ENCODE results near the gene ZNF627. TPM values are rescaled to one million over a fixed set of nuclear protein-coding genes. Genes with fewer than 3 reads are reported as not detected.
"Not testable (repeated sequence)": the region's sequence is repeated elsewhere in the genome, so short reads cannot be mapped to it uniquely, and the experiment has no call there.

ZNF627 gene
- total RNA-seq (2014; rRNA removed; shearing (Covaris generic)) = 1.4 and 2.4 TPM in 2 replicates

- peak; percentile 96 for DNase-seq (ENCODE audit: low spot score)
Observed at GRCh38 chr19:11597202-11598102, at the start of gene ZNF627. Gene ZNF627, plus strand, starts transcription at chr19:11597483. Its CDS starts 145 bp downstream, at chr19:11597628.

- no peak for DNase-seq (ENCODE audit: low spot score)
Observed at GRCh38 chr19:11547929-11548700, 49.2 kb upstream of the ZNF627 start.

DNA sequence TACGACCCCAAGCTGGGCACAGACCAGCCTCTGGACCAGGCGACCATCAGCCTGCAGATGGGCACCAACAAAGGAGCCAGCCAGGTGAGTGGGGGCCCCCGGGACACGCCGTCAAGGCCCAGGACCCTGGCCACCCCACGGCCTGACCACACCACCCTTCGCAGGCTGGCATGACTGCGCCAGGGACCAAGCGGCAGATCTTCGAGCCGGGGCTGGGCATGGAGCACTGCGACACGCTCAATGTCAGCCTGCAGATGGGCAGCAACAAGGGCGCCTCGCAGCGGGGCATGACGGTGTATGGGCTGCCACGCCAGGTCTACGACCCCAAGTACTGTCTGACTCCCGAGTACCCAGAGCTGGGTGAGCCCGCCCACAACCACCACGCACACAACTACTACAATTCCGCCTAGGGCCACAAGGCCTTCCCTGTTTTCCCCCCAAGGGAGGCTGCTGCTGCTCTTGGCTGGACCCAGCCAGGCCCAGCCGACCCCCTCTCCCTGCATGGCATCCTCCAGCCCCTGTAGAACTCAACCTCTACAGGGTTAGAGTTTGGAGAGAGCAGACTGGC is 47.8 kb upstream of the ZNF627 start:
- DNase-seq (ENCODE audit: low spot score) = no peak

DNA sequence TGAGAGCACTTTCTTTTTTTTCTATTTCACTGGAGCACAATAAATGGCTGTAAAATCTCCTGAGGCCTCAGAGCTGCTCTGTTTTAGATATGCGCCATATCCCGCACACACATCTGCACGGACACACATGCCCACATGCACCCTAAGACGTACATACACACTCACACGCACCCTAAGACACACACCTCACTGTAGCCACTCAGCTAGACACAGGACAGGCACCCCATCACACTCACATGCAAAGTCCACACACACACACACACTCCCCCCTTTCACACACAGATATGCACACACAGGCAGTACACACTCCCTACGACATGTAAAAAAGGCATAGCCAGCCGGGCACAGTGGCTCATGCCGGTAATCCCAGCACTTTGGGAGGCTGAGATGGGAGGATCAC is 47.0 kb upstream of the ZNF627 start:
- no peak for DNase-seq (ENCODE audit: low spot score)

GRCh38 chr19:11551603-11552235 is 45.6 kb upstream of the ZNF627 start:
- no peak for DNase-seq (ENCODE audit: low spot score)

GRCh38 chr19:11552666-11553372 is 44.5 kb upstream of the ZNF627 start:
- DNase-seq (ENCODE audit: low spot score) = no peak

GRCh38 chr19:11554160-11554559 is 43.1 kb upstream of the ZNF627 start:
- DNase-seq (ENCODE audit: low spot score) = no peak

DNA sequence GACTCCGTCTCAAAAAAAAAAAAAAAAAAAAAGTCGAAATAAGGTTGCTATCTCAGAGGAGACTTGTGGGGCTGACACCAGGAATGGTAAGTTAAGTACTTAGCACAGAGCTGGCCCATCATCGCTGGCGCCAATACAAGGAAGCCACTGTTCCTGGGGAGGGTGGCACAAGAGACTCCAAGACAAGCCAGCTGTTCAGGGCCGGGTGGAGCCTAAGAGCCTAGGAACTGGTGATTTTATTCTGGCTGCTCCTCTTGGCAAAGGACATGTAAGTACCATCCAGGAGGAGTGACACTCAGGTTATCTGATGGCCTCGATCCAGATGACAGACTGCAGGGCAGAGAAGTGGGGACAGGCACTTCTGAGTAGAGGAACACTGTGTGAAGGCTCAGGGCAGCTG is 42.0 kb upstream of the ZNF627 start:
- DNase-seq (ENCODE audit: low spot score) = no peak

DNA sequence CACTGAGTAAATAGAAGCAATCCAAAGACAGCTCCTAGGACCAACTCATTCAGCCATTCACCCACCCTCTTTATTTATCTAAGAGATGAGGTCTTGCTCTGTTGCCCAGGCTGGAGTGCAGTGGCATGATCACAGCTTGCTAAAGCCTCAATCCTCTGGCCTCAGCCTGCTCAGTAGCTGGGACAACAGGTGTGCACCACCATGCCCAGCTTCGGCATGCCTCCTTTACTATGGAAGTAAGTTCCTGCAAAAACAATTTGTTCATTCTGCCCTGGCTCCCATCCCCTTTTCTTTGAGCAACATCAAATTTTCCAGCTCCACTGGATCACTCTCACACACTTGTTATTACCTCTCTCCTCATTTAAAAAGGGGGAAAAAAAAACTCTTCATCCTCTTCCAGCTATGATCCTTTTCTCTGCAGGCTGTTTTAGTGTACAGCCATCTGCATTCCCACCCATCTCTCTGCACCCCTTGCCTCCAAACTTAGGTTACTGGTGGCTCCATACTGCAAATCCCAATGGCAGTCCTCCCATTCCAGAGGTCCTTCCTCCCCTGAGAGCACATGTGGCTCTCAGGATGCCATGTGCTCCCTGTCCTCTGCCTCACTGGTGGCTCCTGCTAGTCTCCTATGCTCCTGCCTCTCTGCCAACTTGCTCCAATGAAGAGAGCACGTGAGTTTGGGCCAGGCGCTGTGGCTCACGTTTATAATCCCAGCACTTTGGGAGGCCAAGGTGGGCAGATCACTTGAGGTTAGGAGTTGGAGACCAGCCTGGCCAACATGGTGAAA is 40.5 kb upstream of the ZNF627 start:
- no peak for DNase-seq (ENCODE audit: low spot score)

- DNase-seq (ENCODE audit: low spot score) = peak; percentile 94
Observed at GRCh38 chr19:11558881-11559828, 38.1 kb upstream of the ZNF627 start, which contains the start of gene ELOF1. Gene ELOF1, minus strand, starts transcription at chr19:11559230. Its CDS starts 4,883 bp downstream, at chr19:11554347.

GRCh38 chr19:11560404-11561051 is 36.8 kb upstream of the ZNF627 start:
- DNase-seq (ENCODE audit: low spot score) = peak; percentile 63

DNA sequence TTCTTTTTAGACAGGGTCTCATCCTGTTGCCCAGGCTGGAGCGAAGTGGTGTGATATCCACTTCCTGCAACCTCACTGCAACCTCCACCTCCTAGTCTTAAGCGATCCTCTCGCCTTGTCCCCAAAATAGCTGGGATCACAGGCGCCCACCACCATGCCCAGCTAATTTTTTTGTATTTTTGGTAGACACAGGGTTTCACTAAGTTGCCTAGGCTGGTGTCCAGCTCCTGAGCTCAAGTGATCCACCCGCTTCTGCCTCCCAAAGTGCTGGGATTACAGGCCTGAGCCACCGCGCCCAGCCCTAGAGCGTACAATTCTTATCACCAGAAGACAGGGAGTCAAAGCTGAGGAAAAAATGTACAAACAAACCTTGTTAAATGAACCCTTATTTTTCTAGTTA is 33.8 kb upstream of the ZNF627 start:
- DNase-seq (ENCODE audit: low spot score) = no peak

DNA sequence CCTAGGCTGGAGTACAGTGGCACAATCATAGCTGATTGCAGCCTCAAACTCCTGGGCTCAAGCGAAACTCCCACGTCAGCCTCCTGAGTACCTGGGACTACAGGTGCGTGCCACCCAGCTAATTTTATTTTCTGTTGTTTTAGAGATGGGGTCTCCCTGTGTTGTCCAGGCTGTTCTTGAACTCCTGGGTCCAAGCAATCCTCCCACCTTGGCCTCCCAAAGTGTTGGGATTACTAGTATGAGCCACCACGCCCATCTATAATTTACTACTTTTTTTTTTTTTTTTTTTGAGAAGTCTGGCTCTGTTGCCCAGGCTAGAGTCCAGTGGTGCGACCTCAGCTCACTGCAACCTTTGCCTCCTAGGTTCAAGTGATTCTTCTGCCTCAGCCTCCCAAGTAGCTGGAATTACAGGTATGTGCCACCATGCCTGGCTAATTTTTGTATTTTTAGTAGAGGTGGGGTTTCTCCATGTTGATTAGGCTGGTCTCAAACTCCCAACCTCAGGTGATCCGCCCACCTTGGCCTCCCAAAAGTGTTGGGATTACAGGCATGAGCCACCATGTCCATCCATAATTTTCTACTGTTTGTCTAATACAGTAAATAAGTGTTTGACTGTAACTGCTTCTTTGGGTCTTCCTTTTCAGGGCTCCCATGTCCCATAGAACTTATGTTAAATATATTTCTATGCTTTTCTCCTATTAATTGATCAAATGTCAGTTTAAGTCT is 33.0 kb upstream of the ZNF627 start:
- DNase-seq (ENCODE audit: low spot score) = not testable (repeated sequence)

DNA sequence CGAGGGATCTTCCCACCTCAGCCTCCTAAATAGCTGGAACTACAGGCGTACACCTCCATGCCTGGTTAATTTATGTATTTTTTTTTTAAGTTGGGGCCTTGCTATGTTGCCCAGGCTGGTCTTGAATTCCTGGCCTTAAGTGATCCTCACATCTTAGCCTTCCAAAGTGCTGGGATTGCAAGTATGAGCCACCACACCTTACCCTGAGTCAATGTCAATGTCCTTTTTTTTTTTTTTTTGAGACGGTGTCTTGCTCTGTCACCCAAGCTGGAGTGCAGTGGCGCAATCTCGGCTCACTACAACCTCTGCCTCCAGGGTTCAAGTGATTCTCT is 31.7 kb upstream of the ZNF627 start:
- not testable (repeated sequence) for DNase-seq (ENCODE audit: low spot score)

- DNase-seq (ENCODE audit: low spot score) = no peak
Observed at GRCh38 chr19:11566164-11566563, 31.1 kb upstream of the ZNF627 start.

GRCh38 chr19:11570039-11570462 is 27.2 kb upstream of the ZNF627 start:
- DNase-seq (ENCODE audit: low spot score) = no peak

DNA sequence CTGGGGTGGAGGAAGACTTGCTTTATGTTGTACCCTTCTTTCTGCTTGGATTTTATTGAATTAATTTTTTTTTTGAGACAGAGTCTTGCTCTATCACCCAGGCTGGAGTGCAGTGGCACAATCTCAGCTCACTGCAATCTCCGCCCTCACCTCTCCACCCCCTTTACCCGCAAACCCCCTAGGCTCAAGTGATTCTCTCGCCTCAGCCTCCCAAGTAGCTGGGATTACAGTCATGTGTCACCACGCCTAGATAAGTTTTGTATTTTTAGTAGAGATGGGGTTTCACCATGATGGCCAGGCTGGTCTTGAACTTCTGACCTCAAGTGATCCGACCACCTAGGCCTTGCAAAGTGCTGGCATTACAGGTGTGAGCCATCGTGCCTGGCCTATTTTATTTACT is 23.9 kb upstream of the ZNF627 start:
- not testable (repeated sequence) for DNase-seq (ENCODE audit: low spot score)

DNA sequence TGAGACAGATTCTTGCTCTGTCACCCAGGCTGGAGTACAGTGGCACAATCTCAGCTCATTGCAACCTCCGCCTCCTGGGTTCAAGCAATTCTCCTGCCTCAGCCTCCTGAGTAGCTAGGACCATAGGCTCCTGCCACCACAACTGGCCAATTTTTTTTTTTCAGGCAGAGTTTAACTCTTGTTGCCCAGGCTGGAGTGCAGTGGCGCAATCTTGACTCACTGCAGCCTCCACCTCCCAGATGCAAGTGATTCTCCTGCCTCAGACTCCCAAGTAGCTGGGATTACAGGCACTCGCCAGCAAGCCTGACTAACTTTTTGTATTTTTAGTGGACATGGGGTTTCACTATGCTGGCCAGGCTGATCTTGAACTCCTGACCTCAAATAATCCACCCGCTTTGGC is 23.5 kb upstream of the ZNF627 start:
- not testable (repeated sequence) for DNase-seq (ENCODE audit: low spot score)
